ENCODE measurements around the gene BPIFB2. TPM values are rescaled to one million over a fixed set of nuclear protein-coding genes. Genes with fewer than 3 reads are reported as not detected.

The BPIFB2 gene
- total and polyA plus RNA-seq, 7 experiments from 2014 or later = not detected

GRCh38 chr20:33022694-33023438, 15.4 kb downstream of the BPIFB2 start:
- ChIA-PET POLR2A (interaction anchor here (1.0 kb wide), 1 partner anchor 51 kb away, joined by 3 read pairs; no protein-coding TSS in a partner anchor), CTCF (no interaction called here)
- Histone ChIP-seq H3K9me3 (ENCODE audit: control insufficient read depth in 2 of 3, low read length in 3 of 3) (no peaks in the 10 kb centered on the region), H3K4me3 (ENCODE audit: low read length) (no peak overlapping the region), H3K36me3 (ENCODE audit: control insufficient read depth in 2 of 3, insufficient read depth in 3 of 3, low read length in 3 of 3) (no peaks in the 10 kb centered on the region), H3K27me3 (ENCODE audit: control insufficient read depth in 2 of 2, insufficient read depth in 2 of 2, low read length in 2 of 2) (no peaks in the 10 kb centered on the region), H3K27ac (ENCODE audit: low read depth, low read length) (no peak overlapping the region), H3K4me1 (ENCODE audit: control insufficient read depth in 2 of 2, insufficient read depth in 2 of 2, low read length in 2 of 2) (no peaks in the 10 kb centered on the region)
- Mint-ChIP-seq H3K27ac (no peak overlapping the region), H3K27me3 (no peaks in the 10 kb centered on the region), H3K4me3 (no peak overlapping the region), H3K9me3 (no peaks in the 10 kb centered on the region), H3K36me3 (no peaks in the 10 kb centered on the region), H3K4me1 (peaks cover 0 to 8% (median 0%) of the 10 kb centered on the region in 7 donors)
- no peak for ATAC-seq
- no peak for DNase-seq
- intact Hi-C loops (cut with micrococcal nuclease) = no loop called here

GRCh38 chr20:33023439-33024242, 16.1 kb downstream of the BPIFB2 start:
- Histone ChIP-seq H3K27me3 (ENCODE audit: control insufficient read depth in 2 of 2, insufficient read depth in 2 of 2, low read length in 2 of 2) (no peaks in the 10 kb centered on the region), H3K4me1 (ENCODE audit: control insufficient read depth in 2 of 2, insufficient read depth in 2 of 2, low read length in 2 of 2) (no peaks in the 10 kb centered on the region), H3K4me3 (ENCODE audit: low read length) (no peak overlapping the region), H3K9me3 (ENCODE audit: control insufficient read depth in 2 of 3, low read length in 3 of 3) (no peaks in the 10 kb centered on the region), H3K27ac (ENCODE audit: low read depth, low read length) (no peak overlapping the region), H3K36me3 (ENCODE audit: control insufficient read depth in 2 of 3, insufficient read depth in 3 of 3, low read length in 3 of 3) (no peaks in the 10 kb centered on the region)
- Mint-ChIP-seq H3K36me3 (no peaks in the 10 kb centered on the region), H3K4me1 (peaks cover 0 to 8% (median 0%) of the 10 kb centered on the region in 7 donors), H3K4me3 (no peak overlapping the region), H3K27me3 (no peaks in the 10 kb centered on the region), H3K27ac (peak overlapping the region in 1 of 9 donors; percentile 41), H3K9me3 (no peaks in the 10 kb centered on the region)
- intact Hi-C loops (cut with micrococcal nuclease) = no loop called here
- CTCF ChIA-PET = no interaction called here
- POLR2A ChIA-PET = no interaction called here
- ATAC-seq (no peak), DNase-seq (no peak)

GRCh38 chr20:33024243-33024560, 16.7 kb downstream of the BPIFB2 start:
- Histone ChIP-seq H3K36me3 (ENCODE audit: control insufficient read depth in 2 of 3, insufficient read depth in 3 of 3, low read length in 3 of 3) (no peaks in the 10 kb centered on the region), H3K9me3 (ENCODE audit: control insufficient read depth in 2 of 3, low read length in 3 of 3) (no peaks in the 10 kb centered on the region), H3K27me3 (ENCODE audit: control insufficient read depth in 2 of 2, insufficient read depth in 2 of 2, low read length in 2 of 2) (no peaks in the 10 kb centered on the region), H3K4me3 (ENCODE audit: low read length) (no peak overlapping the region), H3K4me1 (ENCODE audit: control insufficient read depth in 2 of 2, insufficient read depth in 2 of 2, low read length in 2 of 2) (no peaks in the 10 kb centered on the region), H3K27ac (ENCODE audit: low read depth, low read length) (no peak overlapping the region)
- DNase-seq = no peak
- no peaks in the 10 kb centered on the region for H3K27me3 Mint-ChIP-seq
- ChIA-PET POLR2A (no interaction called here), CTCF (no interaction called here)
- no peak for ATAC-seq
- no peaks in the 10 kb centered on the region for H3K9me3 Mint-ChIP-seq
- H3K4me1 Mint-ChIP-seq = peaks cover 0 to 8% (median 0%) of the 10 kb centered on the region in 7 donors
- H3K36me3 Mint-ChIP-seq = no peaks in the 10 kb centered on the region
- H3K4me3 Mint-ChIP-seq = no peak overlapping the region
- no peak overlapping the region for H3K27ac Mint-ChIP-seq
- intact Hi-C loops (cut with micrococcal nuclease) = no loop called here

GRCh38 chr20:33024609-33025317, 17.3 kb downstream of the BPIFB2 start:
- intact Hi-C loops (cut with micrococcal nuclease) = no loop called here
- POLR2A ChIA-PET = no interaction called here

GRCh38 chr20:33025318-33025876, 17.9 kb downstream of the BPIFB2 start:
- no peaks in the 10 kb centered on the region for H3K36me3 ChIP-seq (ENCODE audit: control insufficient read depth in 2 of 3, insufficient read depth in 3 of 3, low read length in 3 of 3)
- DNase-seq = no peak
- no peak overlapping the region for H3K4me3 ChIP-seq (ENCODE audit: low read length)
- no peaks in the 10 kb centered on the region for H3K36me3 Mint-ChIP-seq
- H3K4me1 ChIP-seq (ENCODE audit: control insufficient read depth in 2 of 2, insufficient read depth in 2 of 2, low read length in 2 of 2) = no peaks in the 10 kb centered on the region
- H3K4me3 Mint-ChIP-seq = no peak overlapping the region
- no peaks in the 10 kb centered on the region for H3K9me3 Mint-ChIP-seq
- H3K9me3 ChIP-seq (ENCODE audit: control insufficient read depth in 2 of 3, low read length in 3 of 3) = no peaks in the 10 kb centered on the region
- no peaks in the 10 kb centered on the region for H3K27me3 ChIP-seq (ENCODE audit: control insufficient read depth in 2 of 2, insufficient read depth in 2 of 2, low read length in 2 of 2)
- no peak overlapping the region for H3K27ac Mint-ChIP-seq
- H3K27ac ChIP-seq (ENCODE audit: low read depth, low read length) = no peak overlapping the region
- intact Hi-C loops (cut with micrococcal nuclease) = no loop called here
- H3K27me3 Mint-ChIP-seq = no peaks in the 10 kb centered on the region
- ATAC-seq = no peak
- H3K4me1 Mint-ChIP-seq = peaks cover 0 to 8% (median 0%) of the 10 kb centered on the region in 7 donors
- ChIA-PET CTCF (no interaction called here), POLR2A (no interaction called here)

More at GRCh38 chr20:33024609-33025317, 17.3 kb downstream of the BPIFB2 start:
- Mint-ChIP-seq H3K36me3 (no peaks in the 10 kb centered on the region), H3K9me3 (no peaks in the 10 kb centered on the region), H3K4me1 (peaks cover 0 to 8% (median 0%) of the 10 kb centered on the region in 7 donors), H3K27me3 (no peaks in the 10 kb centered on the region), H3K27ac (no peak overlapping the region), H3K4me3 (no peak overlapping the region)
- no peak overlapping the region for H3K4me3 ChIP-seq (ENCODE audit: low read length)
- no peaks in the 10 kb centered on the region for H3K36me3 ChIP-seq (ENCODE audit: control insufficient read depth in 2 of 3, insufficient read depth in 3 of 3, low read length in 3 of 3)
- H3K27me3 ChIP-seq (ENCODE audit: control insufficient read depth in 2 of 2, insufficient read depth in 2 of 2, low read length in 2 of 2) = no peaks in the 10 kb centered on the region
- H3K4me1 ChIP-seq (ENCODE audit: control insufficient read depth in 2 of 2, insufficient read depth in 2 of 2, low read length in 2 of 2) = no peaks in the 10 kb centered on the region
- no peaks in the 10 kb centered on the region for H3K9me3 ChIP-seq (ENCODE audit: control insufficient read depth in 2 of 3, low read length in 3 of 3)
- CTCF ChIA-PET = no interaction called here
- H3K27ac ChIP-seq (ENCODE audit: low read depth, low read length) = no peak overlapping the region
- ATAC-seq (no peak), DNase-seq (no peak)

- POLR2A ChIA-PET = no interaction called here
- Mint-ChIP-seq H3K27ac (no peak overlapping the region), H3K4me3 (no peak overlapping the region), H3K27me3 (no peaks in the 10 kb centered on the region), H3K4me1 (peaks cover 0 to 8% (median 0%) of the 10 kb centered on the region in 7 donors), H3K36me3 (no peaks in the 10 kb centered on the region), H3K9me3 (no peaks in the 10 kb centered on the region)
- Histone ChIP-seq H3K4me3 (ENCODE audit: low read length) (no peak overlapping the region), H3K4me1 (ENCODE audit: control insufficient read depth in 2 of 2, insufficient read depth in 2 of 2, low read length in 2 of 2) (no peaks in the 10 kb centered on the region), H3K36me3 (ENCODE audit: control insufficient read depth in 2 of 3, insufficient read depth in 3 of 3, low read length in 3 of 3) (no peaks in the 10 kb centered on the region), H3K9me3 (ENCODE audit: control insufficient read depth in 2 of 3, low read length in 3 of 3) (no peaks in the 10 kb centered on the region), H3K27me3 (ENCODE audit: control insufficient read depth in 2 of 2, insufficient read depth in 2 of 2, low read length in 2 of 2) (no peaks in the 10 kb centered on the region), H3K27ac (ENCODE audit: low read depth, low read length) (no peak overlapping the region)
- CTCF ChIA-PET = no interaction called here
- intact Hi-C loops (cut with micrococcal nuclease) = no loop called here
- no peak for ATAC-seq
- DNase-seq = no peak
Observed at GRCh38 chr20:33026072-33026778, 18.7 kb downstream of the BPIFB2 start.

All from naive thymus-derived CD4-positive, alpha-beta T cell (primary cell).